H1 (cell line): ENCODE results near the gene FOXO1. TPM values are rescaled to one million over a fixed set of nuclear protein-coding genes. Genes with fewer than 3 reads are reported as not detected.

Experiments
- CTCF ChIA-PET: fragments of 300-600 bp; sonication (Branson Sonifier 250); formaldehyde crosslinking; loops from one replicate; lab custom pipeline; 2021; ENCODE audit not compliant: partially characterized antibody; lab: Charles Lee
- POLR2A ChIA-PET: fragments of 300-600 bp; sonication (Branson Sonifier 250); formaldehyde crosslinking; loops from one replicate; lab custom pipeline; 2021; ENCODE audit warnings: inconsistent platforms; ENCODE audit not compliant: partially characterized antibody; lab: Charles Lee
- DNase-seq, 2 experiments: peaks; one replicate each; pipeline versions ENCODE4 v3.0.0 to v3.0.0-alpha.2; 2010 to 2022; ENCODE audit warnings: low spot score in 2 of 2, low read depth in 1 of 2, mixed read lengths in 1 of 2
- FAIRE-seq: peaks from 2 replicates; lab custom pipeline; 2011; peaks lifted over from hg19 to GRCh38; lab: Jason Lieb, UNC
- H2AFZ ChIP-seq: 2 replicates; pipeline ENCODE4 v1.8.1; 2012; ENCODE audit warnings: low read length, inconsistent platforms
- H2AK5ac ChIP-seq: 2 replicates; pipeline ENCODE4 v1.6.1; 2013; ENCODE audit warnings: low read depth, low read length
- H2BK120ac ChIP-seq: replicated peaks from 2 replicates; pipeline ENCODE3; 2013; ENCODE audit warnings: low read depth, low read length, inconsistent platforms
- H2BK12ac ChIP-seq: 2 replicates; pipeline ENCODE4 v1.6.1; 2013; ENCODE audit warnings: low read depth, low read length
- H2BK15ac ChIP-seq: 2 replicates; pipeline ENCODE4 v1.6.1; 2013; ENCODE audit warnings: low read length
- H2BK20ac ChIP-seq: 2 replicates; pipeline ENCODE4 v1.6.1; 2013; ENCODE audit warnings: low read length
- H2BK5ac ChIP-seq: 2 replicates; pipeline ENCODE4 v1.6.1; 2013; ENCODE audit warnings: low read depth, low read length
- H3K14ac ChIP-seq: 2 replicates; pipeline ENCODE4 v1.6.1; 2013; ENCODE audit warnings: inconsistent platforms; ENCODE audit not compliant: insufficient read length
- H3K18ac ChIP-seq: 2 replicates; pipeline ENCODE4 v1.6.1; 2013; ENCODE audit warnings: low read length; ENCODE audit errors: extremely low read depth
- H3K23ac ChIP-seq: 2 replicates; pipeline ENCODE4 v1.6.1; 2013; ENCODE audit warnings: inconsistent platforms; ENCODE audit not compliant: insufficient read length
- H3K23me2 ChIP-seq: 2 replicates; pipeline ENCODE4 v1.6.1; 2013; ENCODE audit warnings: low read depth, low read length
- H3K27ac ChIP-seq: 2 replicates; pipeline ENCODE4 v1.6.1; 2011; ENCODE audit warnings: low read depth, low read length, inconsistent platforms
- H3K27me3 ChIP-seq, 4 experiments: replicated peaks in 1 of 4; 1 replicate in 1 of 4; 2 replicates in 3 of 4; pipeline versions ENCODE4 v1.6.1 to v1.8.1; 2011 to 2013; ENCODE audit warnings: low read length in 3 of 4, mild to moderate bottlenecking in 3 of 4, inconsistent platforms in 2 of 4, mixed read lengths in 2 of 4, moderate library complexity in 1 of 4; ENCODE audit not compliant: control insufficient read depth in 3 of 4, insufficient read depth in 3 of 4; ENCODE audit errors: extremely low read depth in 1 of 4
- H3K36me3 ChIP-seq, 4 experiments: 2 replicates each; pipeline versions ENCODE4 v1.6.1 to v1.8.1; 2011 to 2013; ENCODE audit warnings: mild to moderate bottlenecking in 4 of 4, low read length in 3 of 4, moderate library complexity in 2 of 4, control low read depth in 1 of 4, inconsistent platforms in 1 of 4; ENCODE audit not compliant: insufficient read depth in 4 of 4, control insufficient read depth in 2 of 4
- H3K4ac ChIP-seq: replicated peaks from 2 replicates; pipeline ENCODE3; 2013; ENCODE audit warnings: low read length, low read depth, mixed read lengths, inconsistent platforms; ENCODE audit not compliant: insufficient read length
- H3K4me1 ChIP-seq, 4 experiments: replicated peaks in 1 of 4; 1 replicate in 1 of 4; 2 replicates in 3 of 4; pipeline versions ENCODE4 v1.6.1 to v1.8.1; 2011 to 2013; ENCODE audit warnings: low read length in 3 of 4, inconsistent platforms in 2 of 4, mixed read lengths in 1 of 4; ENCODE audit not compliant: insufficient read depth in 4 of 4, control insufficient read depth in 3 of 4
- H3K4me2 ChIP-seq, 2 experiments: 2 replicates each; pipeline versions ENCODE4 v1.6.1 to v1.8.1; 2011 to 2013; ENCODE audit warnings: low read depth in 2 of 2, low read length in 2 of 2, control low read depth in 1 of 2, inconsistent platforms in 1 of 2, mild to moderate bottlenecking in 1 of 2; ENCODE audit not compliant: insufficient read depth in 1 of 2
- H3K4me3 ChIP-seq, 4 experiments: fragments of 200-600, 300-600 bp in 1 of 4; sonication (generic), shearing (Covaris generic), sonication (Bioruptor Twin) in 1 of 4; 2 replicates each; pipeline versions ENCODE4 v1.5.1 to v1.8.1; 2011 to 2016; ENCODE audit warnings: low read length in 4 of 4, low read depth in 3 of 4, control low read depth in 2 of 4, inconsistent platforms in 2 of 4, mild to moderate bottlenecking in 2 of 4, mixed read lengths in 1 of 4, moderate library complexity in 1 of 4; ENCODE audit not compliant: insufficient read depth in 2 of 4; ENCODE audit errors: extremely low read depth in 1 of 4
- H3K56ac ChIP-seq: replicated peaks from 2 replicates; pipeline ENCODE3; 2013; ENCODE audit warnings: low read depth, mild to moderate bottlenecking, mixed read lengths, low read length, inconsistent platforms; ENCODE audit not compliant: insufficient read length
- H3K79me1 ChIP-seq: 2 replicates; pipeline ENCODE4 v1.6.1; 2013; ENCODE audit warnings: low read depth, low read length, control low read depth
- H3K79me2 ChIP-seq, 2 experiments: 2 replicates each; pipeline versions ENCODE4 v1.6.1 to v1.8.1; 2012 to 2013; ENCODE audit warnings: low read length in 2 of 2, mild to moderate bottlenecking in 2 of 2, inconsistent platforms in 1 of 2; ENCODE audit not compliant: insufficient read depth in 2 of 2, control insufficient read depth in 1 of 2
- H3K9ac ChIP-seq, 4 experiments: replicated peaks in 1 of 4; 1 replicate in 1 of 4; 2 replicates in 3 of 4; pipeline versions ENCODE4 v1.6.1 to v1.8.1; 2011 to 2013; ENCODE audit warnings: low read depth in 3 of 4, low read length in 3 of 4, control low read depth in 2 of 4, mild to moderate bottlenecking in 2 of 4, moderate library complexity in 2 of 4, inconsistent platforms in 1 of 4; ENCODE audit errors: extremely low read depth in 1 of 4
- H3K9me3 ChIP-seq, 2 experiments: 2 replicates each; pipeline versions ENCODE4 v1.6.1 to v1.8.1; 2012 to 2013; ENCODE audit warnings: mild to moderate bottlenecking in 2 of 2, moderate library complexity in 2 of 2, control low read depth in 1 of 2, inconsistent platforms in 1 of 2, low read depth in 1 of 2, low read length in 1 of 2, mixed read lengths in 1 of 2; ENCODE audit not compliant: insufficient read depth in 2 of 2
- H4K20me1 ChIP-seq, 2 experiments: replicated peaks in 1 of 2; 2 replicates each; pipeline versions ENCODE3 to v1.8.1; 2011 to 2013; ENCODE audit warnings: inconsistent platforms in 2 of 2, low read length in 2 of 2, mild to moderate bottlenecking in 1 of 2; ENCODE audit not compliant: insufficient read depth in 2 of 2, control insufficient read depth in 1 of 2
- H4K5ac ChIP-seq: 2 replicates; pipeline ENCODE4 v1.6.1; 2013; ENCODE audit warnings: low read length, low read depth, mixed read lengths, inconsistent platforms; ENCODE audit not compliant: insufficient read length
- H4K8ac ChIP-seq: 2 replicates; pipeline ENCODE4 v1.8.0; 2013; ENCODE audit warnings: mild to moderate bottlenecking, moderate library complexity, low read length, inconsistent platforms; ENCODE audit not compliant: insufficient read depth; ENCODE audit errors: extremely low read depth
- H4K91ac ChIP-seq: replicated peaks from 2 replicates; pipeline ENCODE3; 2013; ENCODE audit warnings: low read length, mixed read lengths, inconsistent platforms; ENCODE audit not compliant: insufficient read length
- EGR1 ChIP-seq: IDR thresholded peaks from 2 replicates; pipeline ENCODE4 v1.6.1; 2011; ENCODE audit warnings: low read depth, low read length, borderline replicate concordance
- NANOG ChIP-seq: IDR thresholded peaks from 2 replicates; pipeline ENCODE4 v1.6.1; 2011; ENCODE audit warnings: low read length, low read depth, mild to moderate bottlenecking, inconsistent platforms; ENCODE audit not compliant: insufficient read depth, poor library complexity, severe bottlenecking
- POU5F1 ChIP-seq: IDR thresholded peaks from 2 replicates; pipeline ENCODE4 v1.6.1; 2011; ENCODE audit warnings: low read depth, mild to moderate bottlenecking, low read length, moderate library complexity
- WGBS, 2 experiments: shearing (Covaris generic) in 1 of 2; methylation state at CpG; one replicate each; pipeline versions ENCODE4 v1.1.6 to v1.1.7; 2013 to 2015; ENCODE audit warnings: low lambda C conversion rate in 2 of 2, mixed read lengths in 2 of 2, inconsistent platforms in 1 of 2, low coverage in 1 of 2, missing lambda C conversion rate in 1 of 2; ENCODE audit not compliant: insufficient replicate concordance in 2 of 2, insufficient coverage in 1 of 2, insufficient read length in 1 of 2; ENCODE audit errors: extremely low coverage in 1 of 2, missing lambda C conversion rate in 1 of 2; 5-methylcytosine and 5-hydroxymethylcytosine counted together
- polyA plus RNA-seq, 7 experiments: library from polyadenylated mRNA; depleted of rRNA in 3 of 7; stranded (reverse) in 5 of 7; unstranded in 2 of 7; fragments of >200 nt in 5 of 7; fragments of 200-250 nt in 2 of 7; gene quantifications; 1 replicate in 5 of 7; 2 replicates in 1 of 7; 4 replicates in 1 of 7; pipeline versions ENCODE4 v1.2.1 to v1.2.3, GENCODE V29; 2011 to 2013; ENCODE audit warnings: missing spikeins in 2 of 7, mixed read lengths in 2 of 7
- total RNA-seq: library from RNA; stranded (reverse); fragmentation: NEBNext Ultra II Directional; extraction: Animal tissue kit (Norgen Biotek cat#: 25700); gene quantifications from 2 replicates; pipeline ENCODE4 v1.2.1, GENCODE V29; 2021
- TF ChIP-seq, protein P1 (sequence below), 3 experiments: IDR thresholded peaks; 1 replicate in 2 of 3; 2 replicates in 1 of 3; pipeline versions ENCODE4 v1.5.1 to v1.6.1; 2011; ENCODE audit warnings: low read length in 3 of 3, mild to moderate bottlenecking in 3 of 3, inconsistent platforms in 2 of 3, low read depth in 1 of 3, moderate library complexity in 1 of 3; ENCODE audit not compliant: insufficient read depth in 1 of 3; ENCODE audit errors: control extremely low read depth in 1 of 3

FOXO1 gene
- total and polyA plus RNA-seq, 2 of the 8 experiments (the other 6 are each of a cell fraction or from before 2014, with no cell fraction given) = 35.3 to 56.9 TPM

DNA sequence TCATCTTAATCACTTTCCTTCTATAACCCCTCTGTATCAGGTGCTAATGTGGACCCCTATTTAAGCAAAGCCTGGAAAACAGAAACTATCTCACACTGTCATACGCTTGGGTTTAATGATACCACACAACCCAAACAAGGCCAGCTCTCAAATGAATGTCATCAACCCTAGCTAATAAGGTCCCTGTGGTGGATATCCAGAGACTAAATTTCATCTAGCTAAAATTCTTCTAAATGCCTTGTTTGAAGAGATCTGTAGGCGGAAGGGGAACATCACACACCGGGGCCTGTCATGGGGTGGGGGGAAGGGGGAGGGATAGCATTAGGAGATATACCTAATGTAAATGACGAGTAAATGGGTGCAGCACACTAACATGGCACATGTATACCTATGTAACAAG is 95.5 kb downstream of the FOXO1 start:
- Histone ChIP-seq H2BK120ac (no peak overlapping the region), H2AK5ac (no peak overlapping the region), H3K9ac (no peak overlapping the region), H3K23ac (no peak overlapping the region), H4K91ac (no peak overlapping the region), H2BK15ac (no peak overlapping the region), H3K4me3 (no peak overlapping the region), H3K9me3 (no peaks in the 10 kb centered on the region), H2BK12ac (no peak overlapping the region), H4K20me1 (peaks cover 22 to 38% of the 10 kb centered on the region in 2 experiments), H3K23me2 (no peaks in the 10 kb centered on the region), H3K27me3 (no peaks in the 10 kb centered on the region), H2BK5ac (no peak overlapping the region), H4K5ac (no peak overlapping the region), H3K27ac (no peak overlapping the region), H3K14ac (no peak overlapping the region), H3K79me2 (peaks cover 16 to 100% of the 10 kb centered on the region in 2 experiments; a peak in 3 of 4 replicates), H3K18ac (no peak overlapping the region), H3K4me2 (no peak overlapping the region), H2AFZ (no peak overlapping the region), H4K8ac (no peak overlapping the region), H3K36me3 (no peaks in the 10 kb centered on the region), H3K4ac (no peak overlapping the region), H3K79me1 (peaks cover 7% of the 10 kb centered on the region; the same call in 1 of the 2 replicates), H2BK20ac (no peak overlapping the region), H3K56ac (no peak overlapping the region), H3K4me1 (peaks cover 8 to 20% (median 18%) of the 10 kb centered on the region in 4 experiments)
- TF ChIP-seq NANOG = no peak
- no peak for TF ChIP-seq EGR1
- no peak for TF ChIP-seq POU5F1
- TF ChIP-seq, protein P1, sequence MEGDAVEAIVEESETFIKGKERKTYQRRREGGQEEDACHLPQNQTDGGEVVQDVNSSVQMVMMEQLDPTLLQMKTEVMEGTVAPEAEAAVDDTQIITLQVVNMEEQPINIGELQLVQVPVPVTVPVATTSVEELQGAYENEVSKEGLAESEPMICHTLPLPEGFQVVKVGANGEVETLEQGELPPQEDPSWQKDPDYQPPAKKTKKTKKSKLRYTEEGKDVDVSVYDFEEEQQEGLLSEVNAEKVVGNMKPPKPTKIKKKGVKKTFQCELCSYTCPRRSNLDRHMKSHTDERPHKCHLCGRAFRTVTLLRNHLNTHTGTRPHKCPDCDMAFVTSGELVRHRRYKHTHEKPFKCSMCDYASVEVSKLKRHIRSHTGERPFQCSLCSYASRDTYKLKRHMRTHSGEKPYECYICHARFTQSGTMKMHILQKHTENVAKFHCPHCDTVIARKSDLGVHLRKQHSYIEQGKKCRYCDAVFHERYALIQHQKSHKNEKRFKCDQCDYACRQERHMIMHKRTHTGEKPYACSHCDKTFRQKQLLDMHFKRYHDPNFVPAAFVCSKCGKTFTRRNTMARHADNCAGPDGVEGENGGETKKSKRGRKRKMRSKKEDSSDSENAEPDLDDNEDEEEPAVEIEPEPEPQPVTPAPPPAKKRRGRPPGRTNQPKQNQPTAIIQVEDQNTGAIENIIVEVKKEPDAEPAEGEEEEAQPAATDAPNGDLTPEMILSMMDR (IDR thresholded peaks at IDR 0.05; ENCODE audit: control extremely low read depth in 1 of 3, insufficient read depth in 1 of 3, low read depth in 1 of 3, low read length in 3 of 3) = no peak
- POLR2A ChIA-PET = no interaction called here
- DNase-seq = no peak
- CTCF ChIA-PET = interaction anchor here (0.8 to 1.2 kb wide), 4 partner anchors 9 to 207 kb away, joined by 3 to 6 read pairs (median 3); no protein-coding TSS in a partner anchor
- 92% methylated on average over 4 of the region's 4 CpGs; no CpG with 5 or more reads in 1 of the 2 experiments for WGBS, 2 experiments
- FAIRE-seq = no peak
